Colonic mucosa (tissue), 4 donors: ENCODE data around the gene CMTM2. TPM values are rescaled to one million over a fixed set of nuclear protein-coding genes. Genes with fewer than 3 reads are reported as not detected.

Source experiments
- DNase-seq: peaks from one replicate; pipeline ENCODE4 v3.0.0-alpha.2; 2020
- H3K27ac ChIP-seq: fragments of 200-600 bp; one replicate; pipeline ENCODE4 v1.8.0; 2021
- H3K27me3 ChIP-seq: fragments of 200-600 bp; one replicate; pipeline ENCODE4 v1.8.0; 2021
- H3K36me3 ChIP-seq: fragments of 200-600 bp; one replicate; pipeline ENCODE4 v1.8.0; 2021
- H3K4me1 ChIP-seq: fragments of 200-600 bp; one replicate; pipeline ENCODE4 v1.8.0; 2021; ENCODE audit warnings: mild to moderate bottlenecking
- H3K4me3 ChIP-seq: fragments of 200-600 bp; one replicate; pipeline ENCODE4 v1.8.0; 2021
- H3K9ac ChIP-seq, 2 donors: one replicate each; pipeline ENCODE4 v1.7.0; 2013; ENCODE audit warnings: control low read depth in 2 of 2, low read depth in 2 of 2, low read length in 2 of 2
- H3K9me3 ChIP-seq: fragments of 200-600 bp; one replicate; pipeline ENCODE4 v1.8.0; 2021
- intact Hi-C: fragments of 100-400 bp; cut with DNase I; formaldehyde crosslinking; loops from one replicate; pipeline ENCODE4 v1.14.1; 2022
- total RNA-seq, 2 donors: library from RNA; stranded (reverse); fragmentation: NEBNext Ultra II Directional in 1 of 2; extraction: Animal tissue kit (Norgen Biotek cat#: 25700) in 1 of 2; gene quantifications; one replicate each; pipeline ENCODE4 v1.2.1, GENCODE V29; 2021
- TF ChIP-seq, protein P1 (sequence below): fragments of 200-600 bp; IDR thresholded peaks from one replicate; pipeline ENCODE4 v1.8.0; 2022; ENCODE audit warnings: antibody characterized with exemption, mild to moderate bottlenecking
- donor health status: healthy.
- donor health status: DM: no; HTN: no; CAD: no.
- donor health status: DM: no; HTN: no; CAD: no.

CMTM2 gene
- total RNA-seq, 2 donors from 2014 or later, result not detected

DNA sequence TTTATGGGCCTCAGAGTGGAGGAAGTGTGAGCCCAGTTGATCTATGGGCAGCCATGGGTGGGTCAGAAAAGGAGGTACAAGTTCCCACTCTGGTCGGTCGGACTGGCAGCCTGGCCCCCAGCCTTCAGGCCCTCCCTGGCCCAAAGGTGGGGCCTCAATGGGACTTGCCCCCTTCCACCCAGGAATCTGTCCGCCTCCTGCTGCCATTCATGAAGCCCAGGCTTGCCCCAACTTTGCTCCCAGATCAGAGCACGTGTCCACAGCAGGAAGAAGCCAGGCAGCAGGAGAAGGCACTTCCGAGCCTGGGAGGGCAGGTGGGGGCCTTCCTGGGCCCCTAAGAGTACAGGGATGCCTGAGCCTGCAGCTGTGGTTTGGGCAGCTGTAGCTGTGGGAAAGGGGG lies 22.2 kb downstream of the CMTM2 start:
- no peak overlapping the region for H3K4me3 ChIP-seq
- H3K9me3 ChIP-seq, result no peaks in the 10 kb centered on the region
- no peaks in the 10 kb centered on the region for H3K4me1 ChIP-seq
- no peak for DNase-seq
- intact Hi-C loops, result loop anchor here (5.0 kb wide), 1 partner anchor 194 kb away; no protein-coding TSS in a partner anchor
- TF ChIP-seq, protein P1, sequence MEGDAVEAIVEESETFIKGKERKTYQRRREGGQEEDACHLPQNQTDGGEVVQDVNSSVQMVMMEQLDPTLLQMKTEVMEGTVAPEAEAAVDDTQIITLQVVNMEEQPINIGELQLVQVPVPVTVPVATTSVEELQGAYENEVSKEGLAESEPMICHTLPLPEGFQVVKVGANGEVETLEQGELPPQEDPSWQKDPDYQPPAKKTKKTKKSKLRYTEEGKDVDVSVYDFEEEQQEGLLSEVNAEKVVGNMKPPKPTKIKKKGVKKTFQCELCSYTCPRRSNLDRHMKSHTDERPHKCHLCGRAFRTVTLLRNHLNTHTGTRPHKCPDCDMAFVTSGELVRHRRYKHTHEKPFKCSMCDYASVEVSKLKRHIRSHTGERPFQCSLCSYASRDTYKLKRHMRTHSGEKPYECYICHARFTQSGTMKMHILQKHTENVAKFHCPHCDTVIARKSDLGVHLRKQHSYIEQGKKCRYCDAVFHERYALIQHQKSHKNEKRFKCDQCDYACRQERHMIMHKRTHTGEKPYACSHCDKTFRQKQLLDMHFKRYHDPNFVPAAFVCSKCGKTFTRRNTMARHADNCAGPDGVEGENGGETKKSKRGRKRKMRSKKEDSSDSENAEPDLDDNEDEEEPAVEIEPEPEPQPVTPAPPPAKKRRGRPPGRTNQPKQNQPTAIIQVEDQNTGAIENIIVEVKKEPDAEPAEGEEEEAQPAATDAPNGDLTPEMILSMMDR, result no peak
- no peak overlapping the region for H3K27ac ChIP-seq
- no peak overlapping the region for H3K9ac ChIP-seq
- H3K27me3 ChIP-seq, result peaks cover 20% of the 10 kb centered on the region
- H3K36me3 ChIP-seq, result no peaks in the 10 kb centered on the region

DNA sequence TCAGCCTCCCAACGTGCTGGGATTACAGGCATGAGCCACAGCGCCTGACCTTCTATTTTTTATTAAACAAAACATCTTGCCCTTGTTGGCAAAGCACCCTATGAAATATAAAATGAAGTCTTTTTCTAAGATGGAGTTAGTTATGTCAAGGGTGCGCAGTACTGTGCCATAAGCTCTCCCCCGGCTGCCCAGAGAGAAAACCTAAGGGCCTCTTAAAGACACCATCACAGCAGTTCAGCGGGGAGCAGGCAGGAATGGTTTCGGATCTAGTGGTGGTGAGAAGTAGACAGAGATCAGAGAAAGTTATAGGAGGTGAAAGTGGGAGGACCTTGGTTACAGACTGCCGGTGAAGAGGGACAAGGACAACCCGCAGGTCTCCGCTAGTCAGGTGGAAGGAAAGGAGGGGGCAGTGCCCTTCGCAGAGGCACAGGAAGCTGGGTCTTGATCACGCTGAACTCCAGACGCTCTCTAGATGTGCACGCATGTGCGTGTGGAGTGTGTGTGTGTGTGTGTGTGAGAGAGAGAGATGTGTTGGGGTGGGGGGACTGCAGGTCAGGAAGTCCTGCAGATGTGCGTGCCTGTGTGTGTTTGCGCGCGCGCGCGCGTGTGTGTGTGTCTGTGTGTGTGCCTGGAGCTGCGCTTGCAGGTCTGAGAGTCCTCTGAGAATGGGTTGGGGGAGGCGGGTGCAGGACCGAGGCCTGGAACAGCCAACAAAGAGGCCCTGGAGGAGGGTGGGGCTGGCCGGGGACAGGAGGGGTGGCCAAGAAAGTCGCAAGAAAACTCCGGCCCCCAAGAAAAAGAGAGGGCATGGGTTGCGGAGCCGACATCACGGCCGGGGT lies 24.5 kb downstream of the CMTM2 start:
- intact Hi-C loops, result loop anchor here (5.0 kb wide), 1 partner anchor 196 kb away; no protein-coding TSS in a partner anchor
- Histone ChIP-seq H3K9ac (peak overlapping the region; percentile 50 to 51), H3K4me3 (peak overlapping the region; percentile 69), H3K27ac (peak overlapping the region; percentile 70), H3K36me3 (no peaks in the 10 kb centered on the region), H3K27me3 (peaks cover 20% of the 10 kb centered on the region), H3K4me1 (no peaks in the 10 kb centered on the region), H3K9me3 (no peaks in the 10 kb centered on the region)
- DNase-seq, result peak; percentile 63
- TF ChIP-seq, protein P1, result no peak

DNA sequence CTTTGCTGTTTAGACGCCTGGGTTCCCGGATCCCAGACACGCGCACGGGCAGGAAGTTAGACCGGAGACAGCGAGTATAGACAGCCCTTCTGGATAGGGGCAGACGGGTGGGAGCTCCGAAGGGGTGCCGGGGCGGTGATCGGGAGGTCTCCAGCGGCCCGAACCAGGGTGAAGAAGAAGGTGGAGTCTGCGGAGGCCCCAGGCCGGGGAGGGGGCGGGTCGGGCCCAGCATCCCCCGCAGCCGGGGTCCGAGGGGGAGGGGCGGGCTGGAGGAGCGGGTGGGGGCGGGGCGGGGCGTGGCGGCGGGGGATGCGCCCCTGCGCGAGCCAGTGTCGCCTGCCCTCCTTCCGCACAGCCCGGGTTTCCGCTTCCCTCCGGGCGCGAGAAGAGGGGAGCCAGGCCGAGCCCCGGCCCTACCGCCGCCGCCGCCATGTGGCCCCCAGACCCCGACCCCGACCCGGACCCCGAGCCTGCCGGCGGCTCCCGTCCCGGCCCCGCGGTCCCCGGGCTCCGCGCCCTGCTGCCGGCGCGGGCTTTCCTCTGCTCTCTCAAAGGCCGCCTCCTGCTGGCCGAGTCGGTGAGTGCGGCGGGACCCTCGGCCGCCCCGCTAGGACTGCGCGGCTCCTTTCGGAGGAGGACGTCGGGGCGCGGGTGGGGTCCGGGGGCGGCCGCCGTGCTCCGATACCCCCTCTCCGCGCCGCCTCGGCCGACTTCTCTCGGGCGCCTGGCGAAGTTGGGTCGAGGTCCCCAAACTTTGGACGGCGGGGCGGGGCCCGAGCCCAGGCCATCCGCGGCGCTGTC lies 25.3 kb downstream of the CMTM2 start, which contains the start of gene CMTM3:
CMTM3 (plus strand) TSS at position 329 of the 801 bp plus-strand sequence; CDS start at position 431, 102 bp downstream.
- H3K4me3 ChIP-seq, result peak within 1 kb of the TSS; percentile 69
- no peaks in the 10 kb centered on the region for H3K9me3 ChIP-seq
- TF ChIP-seq, protein P1, result peak; percentile 55
- peak within 1 kb of the TSS; percentile 70 for H3K27ac ChIP-seq
- peak; percentile 58 for DNase-seq
- intact Hi-C loops, result loop anchor here (5.0 kb wide), 3 partner anchors 123 to 263 kb away; no protein-coding TSS in a partner anchor
- H3K27me3 ChIP-seq, result peaks cover 20% of the 10 kb centered on the region
- H3K9ac ChIP-seq, result peak within 1 kb of the TSS; percentile 51 to 72
- no peaks in the 10 kb centered on the region for H3K36me3 ChIP-seq
- H3K4me1 ChIP-seq, result no peaks in the 10 kb centered on the region

DNA sequence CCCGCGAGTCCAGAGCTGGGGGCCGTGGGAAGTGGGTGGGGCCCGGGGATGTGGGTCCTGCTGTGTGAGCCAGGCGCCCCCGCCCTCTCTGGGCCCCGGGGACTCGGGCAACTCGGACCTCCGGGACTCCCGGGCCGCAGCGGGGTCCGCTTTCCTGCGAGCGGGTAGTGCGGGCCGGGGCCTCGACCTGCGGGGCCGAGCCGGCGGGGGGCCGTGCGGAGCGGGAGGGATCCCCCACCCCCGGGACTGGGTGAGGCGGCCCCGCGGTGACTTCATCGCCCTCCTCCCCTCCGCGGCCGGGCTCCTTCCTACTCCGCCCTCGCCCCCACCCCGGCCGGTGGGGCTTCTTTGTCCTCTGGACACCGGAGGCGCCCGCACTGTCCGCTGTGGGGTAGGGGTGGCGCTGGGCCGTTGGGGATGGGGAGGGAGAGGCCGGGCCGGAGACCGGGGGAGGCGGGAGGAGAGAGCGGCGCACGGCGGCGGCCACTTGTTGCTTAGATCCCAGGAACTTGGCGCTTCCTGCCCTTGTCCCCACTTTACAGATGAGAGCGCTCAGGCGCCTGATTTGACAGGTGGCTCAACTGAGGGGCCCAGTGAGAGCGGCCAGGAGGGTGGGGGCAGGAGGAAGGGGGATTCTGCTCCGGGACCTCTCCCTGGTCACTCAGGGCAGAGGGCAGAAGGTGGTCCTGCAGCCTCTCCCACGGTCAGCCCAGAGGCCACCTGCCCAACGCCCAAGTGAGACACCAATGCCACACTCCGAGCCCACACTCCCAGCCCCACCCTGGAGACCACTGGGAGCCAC lies 26.1 kb downstream of the CMTM2 start:
- H3K27me3 ChIP-seq, result peaks cover 20% of the 10 kb centered on the region
- no peaks in the 10 kb centered on the region for H3K4me1 ChIP-seq
- peak; percentile 45 for DNase-seq
- H3K27ac ChIP-seq, result peak overlapping the region; percentile 70
- TF ChIP-seq, protein P1, result peak; percentile 8
- H3K4me3 ChIP-seq, result peak overlapping the region; percentile 69
- intact Hi-C loops, result loop anchor here (5.0 kb wide), 2 partner anchors 122 to 262 kb away; no protein-coding TSS in a partner anchor
- H3K9ac ChIP-seq, result peak overlapping the region; percentile 19 to 72
- no peaks in the 10 kb centered on the region for H3K36me3 ChIP-seq
- no peaks in the 10 kb centered on the region for H3K9me3 ChIP-seq
